Vagina (tissue), 2 donors: ENCODE data around the gene RRH. TPM values are rescaled to one million over a fixed set of nuclear protein-coding genes. Genes with fewer than 3 reads are reported as not detected.

Experiments
- DNase-seq, 2 donors: peaks; one replicate each; pipeline ENCODE4 v3.0.0-alpha.2; 2017; ENCODE audit errors: extremely low spot score in 2 of 2
- H3K27ac ChIP-seq: fragments of 200-600 bp; sonication (generic); one replicate; pipeline ENCODE4 v1.5.1; 2019
- H3K27me3 ChIP-seq: fragments of 200-600 bp; sonication (generic); one replicate; pipeline ENCODE4 v1.5.1; 2019
- H3K36me3 ChIP-seq, 2 donors: fragments of 200-600 bp; sonication (generic); one replicate each; pipeline ENCODE4 v1.5.1; 2017 to 2019
- H3K4me1 ChIP-seq: fragments of 200-600 bp; sonication (generic); one replicate; pipeline ENCODE4 v1.5.1; 2019
- H3K4me3 ChIP-seq, 2 donors: fragments of 200-600 bp; sonication (generic); 1 replicate in 1 of 2; 2 replicates in 1 of 2; pipeline ENCODE4 v1.5.1; 2016 to 2019
- H3K9me3 ChIP-seq: fragments of 200-600 bp; sonication (generic); one replicate; pipeline ENCODE4 v1.5.1; 2019
- POLR2A ChIP-seq, 2 donors: fragments of 450-650 bp; IDR thresholded peaks; one replicate each; pipeline ENCODE4 v1.6.1; 2017; ENCODE audit warnings: antibody characterized with exemption in 2 of 2, mild to moderate bottlenecking in 2 of 2, moderate library complexity in 2 of 2
- POLR2AphosphoS5 ChIP-seq, 2 donors: sonication (generic); formaldehyde crosslinking; IDR thresholded peaks; one replicate each; pipeline ENCODE4 v1.9.0; 2017; ENCODE audit warnings: antibody characterized with exemption in 2 of 2, mild to moderate bottlenecking in 2 of 2, low read depth in 1 of 2; ENCODE audit not compliant: insufficient read depth in 1 of 2
- intact Hi-C: fragments of 100-400 bp; cut with DNase I; formaldehyde crosslinking; loops from one replicate; pipeline ENCODE4 v1.15.1; 2023
- total RNA-seq: library from RNA; depleted of rRNA; stranded (reverse); fragments of >200 nt; gene quantifications from one replicate; pipeline ENCODE4 v1.2.3, GENCODE V29; 2016
- TF ChIP-seq, protein P1 (sequence below), 3 experiments: fragments of 450-650 bp in 2 of 3; fragments of 200-600 bp in 1 of 3; sonication (generic) in 1 of 3; IDR thresholded peaks; one replicate each; pipeline ENCODE4 v1.5.1; 2017 to 2019; ENCODE audit warnings: antibody characterized with exemption in 3 of 3, mild to moderate bottlenecking in 2 of 3, moderate library complexity in 2 of 3

Gene RRH
- total RNA-seq, 1 donor from 2014 or later = not detected

- H3K4me3 ChIP-seq = no peak overlapping the region
- H3K36me3 ChIP-seq = no peaks in the 10 kb centered on the region
These were observed 58.5 kb downstream of the RRH start for GRCh38 chr4:109886303-109886702.

DNA sequence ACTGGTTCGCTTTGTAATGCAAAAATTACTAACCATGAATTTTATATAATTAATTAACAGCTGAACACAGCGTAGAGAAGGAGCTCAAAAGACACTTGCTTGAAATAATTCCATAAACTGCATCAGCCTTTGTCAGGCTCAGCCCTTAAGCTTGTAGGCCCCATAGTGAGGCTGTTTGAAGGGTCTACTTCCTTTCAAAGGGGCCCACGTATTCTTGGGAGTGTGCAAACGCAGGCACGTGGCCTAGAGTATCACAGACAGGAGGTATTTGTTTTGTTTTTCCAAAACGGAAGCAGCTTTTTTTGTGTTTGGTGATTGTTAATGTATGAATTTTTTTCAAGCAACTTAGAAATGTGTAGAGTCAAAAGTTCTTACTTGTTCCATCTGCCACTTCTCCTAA is 59.3 kb downstream of the RRH start:
- intact Hi-C loops = no loop called here
- no peak for DNase-seq
- H3K9me3 ChIP-seq = no peaks in the 10 kb centered on the region
- H3K4me1 ChIP-seq = no peaks in the 10 kb centered on the region
- no peak overlapping the region for H3K4me3 ChIP-seq
- no peaks in the 10 kb centered on the region for H3K36me3 ChIP-seq
- H3K27ac ChIP-seq = no peak overlapping the region
- no peak for TF ChIP-seq POLR2AphosphoS5 (IDR thresholded peaks at IDR 0.05; ENCODE audit: insufficient read depth in 1 of 2, low read depth in 1 of 2)
- H3K27me3 ChIP-seq = no peaks in the 10 kb centered on the region

More at GRCh38 chr4:109886303-109886702, 58.5 kb downstream of the RRH start:
- H3K9me3 ChIP-seq = no peaks in the 10 kb centered on the region
- intact Hi-C loops = no loop called here
- no peak for DNase-seq
- TF ChIP-seq POLR2AphosphoS5 (IDR thresholded peaks at IDR 0.05; ENCODE audit: insufficient read depth in 1 of 2, low read depth in 1 of 2) = no peak
- TF ChIP-seq POLR2A (IDR thresholded peaks at IDR 0.05) = no peak
- TF ChIP-seq, protein P1, sequence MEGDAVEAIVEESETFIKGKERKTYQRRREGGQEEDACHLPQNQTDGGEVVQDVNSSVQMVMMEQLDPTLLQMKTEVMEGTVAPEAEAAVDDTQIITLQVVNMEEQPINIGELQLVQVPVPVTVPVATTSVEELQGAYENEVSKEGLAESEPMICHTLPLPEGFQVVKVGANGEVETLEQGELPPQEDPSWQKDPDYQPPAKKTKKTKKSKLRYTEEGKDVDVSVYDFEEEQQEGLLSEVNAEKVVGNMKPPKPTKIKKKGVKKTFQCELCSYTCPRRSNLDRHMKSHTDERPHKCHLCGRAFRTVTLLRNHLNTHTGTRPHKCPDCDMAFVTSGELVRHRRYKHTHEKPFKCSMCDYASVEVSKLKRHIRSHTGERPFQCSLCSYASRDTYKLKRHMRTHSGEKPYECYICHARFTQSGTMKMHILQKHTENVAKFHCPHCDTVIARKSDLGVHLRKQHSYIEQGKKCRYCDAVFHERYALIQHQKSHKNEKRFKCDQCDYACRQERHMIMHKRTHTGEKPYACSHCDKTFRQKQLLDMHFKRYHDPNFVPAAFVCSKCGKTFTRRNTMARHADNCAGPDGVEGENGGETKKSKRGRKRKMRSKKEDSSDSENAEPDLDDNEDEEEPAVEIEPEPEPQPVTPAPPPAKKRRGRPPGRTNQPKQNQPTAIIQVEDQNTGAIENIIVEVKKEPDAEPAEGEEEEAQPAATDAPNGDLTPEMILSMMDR (IDR thresholded peaks at IDR 0.05) = no peak
- H3K4me1 ChIP-seq = no peaks in the 10 kb centered on the region
- H3K27ac ChIP-seq = no peak overlapping the region
- H3K27me3 ChIP-seq = no peaks in the 10 kb centered on the region

DNA sequence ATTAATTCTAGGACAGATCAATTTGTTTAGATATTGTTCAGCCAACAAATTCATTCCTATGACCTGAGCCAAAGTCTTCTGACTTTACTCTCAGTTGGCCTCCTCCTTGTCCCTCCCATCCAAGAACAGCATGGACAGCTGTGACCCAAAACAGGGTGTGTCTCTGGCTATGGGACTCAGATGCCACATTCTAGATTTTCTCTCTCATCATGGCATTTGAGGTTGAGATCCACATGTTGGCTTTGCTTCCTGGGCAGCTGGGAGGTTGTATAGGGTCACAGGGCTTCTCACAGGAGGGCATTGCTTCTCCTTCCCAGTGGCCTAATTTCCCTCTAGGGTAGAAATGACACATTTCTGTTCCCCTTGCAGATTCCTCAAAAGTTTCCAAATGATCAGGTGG is 62.3 kb downstream of the RRH start:
- no peak for TF ChIP-seq POLR2AphosphoS5 (IDR thresholded peaks at IDR 0.05; ENCODE audit: insufficient read depth in 1 of 2, low read depth in 1 of 2)
- no peak for TF ChIP-seq POLR2A (IDR thresholded peaks at IDR 0.05)
- TF ChIP-seq, protein P1 (IDR thresholded peaks at IDR 0.05) = no peak
- Histone ChIP-seq H3K4me3 (no peak overlapping the region), H3K9me3 (no peaks in the 10 kb centered on the region), H3K27ac (no peak overlapping the region), H3K27me3 (no peaks in the 10 kb centered on the region), H3K36me3 (no peaks in the 10 kb centered on the region), H3K4me1 (no peaks in the 10 kb centered on the region)
- no peak for DNase-seq
- intact Hi-C loops = no loop called here

Other genes starting within 250 kb of the RRH start
- 7.9 TPM for gene CASP6, start 124.5 kb upstream of the RRH start, total RNA-seq
- gene PLA2G12A, start 97.9 kb upstream of the RRH start, total RNA-seq = 16.9 TPM
- gene CFI, start 26.0 kb upstream of the RRH start, total RNA-seq = 15.0 TPM
- 6.4 TPM for gene GAR1, start 12.2 kb upstream of the RRH start, total RNA-seq
- not detected for gene LRIT3, start 20.1 kb downstream of the RRH start, total RNA-seq
- gene EGF, start 84.9 kb downstream of the RRH start, total RNA-seq = 0.74 TPM